ENCODE data around the gene NEK8. TPM values are rescaled to one million over a fixed set of nuclear protein-coding genes. Genes with fewer than 3 reads are reported as not detected.

NEK8 gene
- total RNA-seq, 3 donors from 2014 or later = 5.8 to 7.7 (median 7.6) TPM

GRCh38 chr17:28741358-28742349 lies 13.1 kb downstream of the NEK8 start:
- H3K4me1 Mint-ChIP-seq (ENCODE audit: low read depth) = peaks cover 35% of the 10 kb centered on the region
- no peak for ATAC-seq
- H3K9me3 Mint-ChIP-seq = no peaks in the 10 kb centered on the region
- peaks cover 7% of the 10 kb centered on the region for H3K36me3 Mint-ChIP-seq (ENCODE audit: insufficient read depth)
- no peaks in the 10 kb centered on the region for H3K27me3 Mint-ChIP-seq (ENCODE audit: low read depth)
- no peak overlapping the region for H3K4me3 Mint-ChIP-seq
- no peak for DNase-seq

GRCh38 chr17:28743243-28744103 lies 14.9 kb downstream of the NEK8 start, which contains the start of gene TRAF4:
Gene TRAF4 (plus strand): TSS chr17:28744011. CDS start chr17:28744113, 102 bp downstream.
- peaks cover 6% of the 10 kb centered on the region for H3K36me3 Mint-ChIP-seq (ENCODE audit: insufficient read depth)
- H3K4me3 Mint-ChIP-seq = peak within 1 kb of the TSS; percentile 91
- H3K9me3 Mint-ChIP-seq = no peaks in the 10 kb centered on the region
- peaks cover 32% of the 10 kb centered on the region for H3K4me1 Mint-ChIP-seq (ENCODE audit: low read depth)
- DNase-seq (peak; percentile 73), ATAC-seq (peak; percentile 93)
- H3K27me3 Mint-ChIP-seq (ENCODE audit: low read depth) = no peaks in the 10 kb centered on the region

DNA sequence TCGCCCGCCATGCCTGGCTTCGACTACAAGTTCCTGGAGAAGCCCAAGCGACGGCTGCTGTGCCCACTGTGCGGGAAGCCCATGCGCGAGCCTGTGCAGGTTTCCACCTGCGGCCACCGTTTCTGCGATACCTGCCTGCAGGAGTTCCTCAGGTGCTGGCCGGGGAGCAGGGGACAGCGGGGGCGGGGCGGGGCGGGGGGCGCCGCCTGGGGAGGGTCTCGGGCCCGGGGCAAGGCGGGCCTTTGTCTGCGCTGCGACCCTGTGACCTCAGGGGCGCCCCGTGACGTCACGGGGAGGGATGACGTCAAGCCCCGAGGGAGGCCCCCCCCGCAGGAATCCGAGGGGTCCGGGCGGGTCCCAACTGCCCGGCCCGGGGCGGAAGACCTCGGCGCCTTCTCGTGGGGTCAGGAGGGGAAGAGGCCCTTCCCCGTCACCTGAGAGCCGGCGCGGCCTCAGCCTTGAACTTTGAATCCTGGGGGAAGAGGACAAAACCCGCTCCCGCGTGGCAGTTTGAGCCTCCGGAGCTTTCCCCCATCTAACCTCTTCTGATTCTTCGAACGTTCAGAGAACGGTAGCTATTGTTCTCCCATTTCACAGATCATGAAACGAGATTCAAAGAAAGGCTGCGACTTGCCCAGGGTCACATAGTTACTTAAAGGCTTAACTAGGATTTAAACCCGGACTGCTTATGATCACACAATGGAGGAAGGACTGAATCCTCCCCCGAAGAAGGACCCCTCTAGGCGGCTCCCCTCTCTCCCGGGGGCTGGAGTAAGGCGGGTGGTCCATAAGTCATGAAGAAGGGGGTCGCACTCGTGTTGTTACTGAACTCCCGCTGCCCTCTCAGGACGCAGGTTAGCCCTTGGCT lies 15.8 kb downstream of the NEK8 start:
- Mint-ChIP-seq H3K36me3 (ENCODE audit: insufficient read depth) (peaks cover 5% of the 10 kb centered on the region), H3K4me3 (peak overlapping the region; percentile 91), H3K4me1 (ENCODE audit: low read depth) (peaks cover 25% of the 10 kb centered on the region), H3K9me3 (no peaks in the 10 kb centered on the region), H3K27me3 (ENCODE audit: low read depth) (no peaks in the 10 kb centered on the region)
- DNase-seq (peak; percentile 70), ATAC-seq (peak; percentile 47 to 49)

GRCh38 chr17:28744972-28745785 lies 16.6 kb downstream of the NEK8 start:
- Mint-ChIP-seq H3K27me3 (ENCODE audit: low read depth) (no peaks in the 10 kb centered on the region), H3K9me3 (no peaks in the 10 kb centered on the region), H3K4me1 (ENCODE audit: low read depth) (peaks cover 24% of the 10 kb centered on the region), H3K4me3 (peak overlapping the region; percentile 91), H3K36me3 (ENCODE audit: insufficient read depth) (peaks cover 3% of the 10 kb centered on the region)
- DNase-seq = no peak
- no peak for ATAC-seq

GRCh38 chr17:28745786-28746411 lies 17.3 kb downstream of the NEK8 start:
- ATAC-seq = no peak
- H3K9me3 Mint-ChIP-seq = no peaks in the 10 kb centered on the region
- no peaks in the 10 kb centered on the region for H3K27me3 Mint-ChIP-seq (ENCODE audit: low read depth)
- H3K36me3 Mint-ChIP-seq (ENCODE audit: insufficient read depth) = peaks cover 3% of the 10 kb centered on the region
- H3K4me3 Mint-ChIP-seq = peak overlapping the region; percentile 91
- H3K4me1 Mint-ChIP-seq (ENCODE audit: low read depth) = peaks cover 24% of the 10 kb centered on the region
- no peak for DNase-seq

DNA sequence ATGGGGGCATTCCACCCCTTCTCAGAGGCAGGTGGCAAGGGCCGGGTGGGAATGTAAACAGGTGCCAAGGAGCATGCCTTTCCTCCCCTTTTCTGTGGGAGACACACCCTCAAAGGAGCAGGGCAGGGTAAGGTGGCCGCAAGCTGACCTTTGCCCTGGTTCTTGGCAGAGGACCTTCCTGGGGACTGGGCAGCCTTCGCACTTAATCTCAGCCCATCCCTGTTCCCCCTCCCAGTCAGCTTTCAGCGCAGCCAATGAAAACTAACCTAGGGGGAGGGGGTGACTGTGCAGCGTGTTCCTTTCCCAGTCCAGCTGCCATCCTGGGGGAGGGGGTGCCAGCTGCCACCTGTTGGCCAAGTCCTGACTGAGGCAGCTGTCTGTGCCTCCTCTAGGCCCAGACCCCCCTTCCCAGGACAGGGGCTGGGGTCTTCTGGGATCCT lies 18.0 kb downstream of the NEK8 start:
- H3K36me3 Mint-ChIP-seq (ENCODE audit: insufficient read depth) = peaks cover 3% of the 10 kb centered on the region
- no peak for ATAC-seq
- no peaks in the 10 kb centered on the region for H3K9me3 Mint-ChIP-seq
- DNase-seq = no peak
- no peaks in the 10 kb centered on the region for H3K27me3 Mint-ChIP-seq (ENCODE audit: low read depth)
- H3K4me1 Mint-ChIP-seq (ENCODE audit: low read depth) = peaks cover 23% of the 10 kb centered on the region
- peak overlapping the region; percentile 91 for H3K4me3 Mint-ChIP-seq

GRCh38 chr17:28747051-28747691 lies 18.6 kb downstream of the NEK8 start:
- peaks cover 20% of the 10 kb centered on the region for H3K4me1 Mint-ChIP-seq (ENCODE audit: low read depth)
- peak overlapping the region; percentile 91 for H3K4me3 Mint-ChIP-seq
- no peak for ATAC-seq

GRCh38 chr17:28747801-28748750 lies 19.5 kb downstream of the NEK8 start:
- no peak for DNase-seq
- no peaks in the 10 kb centered on the region for H3K9me3 Mint-ChIP-seq
- H3K27me3 Mint-ChIP-seq (ENCODE audit: low read depth) = no peaks in the 10 kb centered on the region
- H3K4me1 Mint-ChIP-seq (ENCODE audit: low read depth) = peaks cover 18% of the 10 kb centered on the region
- no peak for ATAC-seq
- H3K4me3 Mint-ChIP-seq = no peak overlapping the region
- peaks cover 3% of the 10 kb centered on the region for H3K36me3 Mint-ChIP-seq (ENCODE audit: insufficient read depth)

More at GRCh38 chr17:28747051-28747691, 18.6 kb downstream of the NEK8 start:
- Mint-ChIP-seq H3K27me3 (ENCODE audit: low read depth) (no peaks in the 10 kb centered on the region), H3K36me3 (ENCODE audit: insufficient read depth) (peaks cover 3% of the 10 kb centered on the region), H3K9me3 (no peaks in the 10 kb centered on the region)
- no peak for DNase-seq

DNA sequence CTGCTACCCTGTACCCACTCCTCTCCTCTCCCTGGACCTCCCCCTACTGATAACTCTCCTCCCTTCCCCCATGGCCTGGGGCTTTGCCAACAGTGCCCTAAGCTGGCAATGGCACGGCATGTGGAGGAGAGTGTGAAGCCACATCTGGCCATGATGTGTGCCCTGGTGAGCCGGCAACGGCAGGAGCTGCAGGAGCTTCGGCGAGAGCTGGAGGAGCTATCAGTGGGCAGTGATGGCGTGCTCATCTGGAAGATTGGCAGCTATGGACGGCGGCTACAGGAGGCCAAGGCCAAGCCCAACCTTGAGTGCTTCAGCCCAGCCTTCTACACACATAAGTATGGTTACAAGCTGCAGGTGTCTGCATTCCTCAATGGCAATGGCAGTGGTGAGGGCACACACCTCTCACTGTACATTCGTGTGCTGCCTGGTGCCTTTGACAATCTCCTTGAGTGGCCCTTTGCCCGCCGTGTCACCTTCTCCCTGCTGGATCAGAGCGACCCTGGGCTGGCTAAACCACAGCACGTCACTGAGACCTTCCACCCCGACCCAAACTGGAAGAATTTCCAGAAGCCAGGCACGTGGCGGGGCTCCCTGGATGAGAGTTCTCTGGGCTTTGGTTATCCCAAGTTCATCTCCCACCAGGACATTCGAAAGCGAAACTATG lies 20.4 kb downstream of the NEK8 start:
- Mint-ChIP-seq H3K27me3 (ENCODE audit: low read depth) (no peaks in the 10 kb centered on the region), H3K4me3 (no peak overlapping the region), H3K36me3 (ENCODE audit: insufficient read depth) (peaks cover 3% of the 10 kb centered on the region), H3K9me3 (no peaks in the 10 kb centered on the region), H3K4me1 (ENCODE audit: low read depth) (peaks cover 17% of the 10 kb centered on the region)
- ATAC-seq = no peak
- no peak for DNase-seq

DNA sequence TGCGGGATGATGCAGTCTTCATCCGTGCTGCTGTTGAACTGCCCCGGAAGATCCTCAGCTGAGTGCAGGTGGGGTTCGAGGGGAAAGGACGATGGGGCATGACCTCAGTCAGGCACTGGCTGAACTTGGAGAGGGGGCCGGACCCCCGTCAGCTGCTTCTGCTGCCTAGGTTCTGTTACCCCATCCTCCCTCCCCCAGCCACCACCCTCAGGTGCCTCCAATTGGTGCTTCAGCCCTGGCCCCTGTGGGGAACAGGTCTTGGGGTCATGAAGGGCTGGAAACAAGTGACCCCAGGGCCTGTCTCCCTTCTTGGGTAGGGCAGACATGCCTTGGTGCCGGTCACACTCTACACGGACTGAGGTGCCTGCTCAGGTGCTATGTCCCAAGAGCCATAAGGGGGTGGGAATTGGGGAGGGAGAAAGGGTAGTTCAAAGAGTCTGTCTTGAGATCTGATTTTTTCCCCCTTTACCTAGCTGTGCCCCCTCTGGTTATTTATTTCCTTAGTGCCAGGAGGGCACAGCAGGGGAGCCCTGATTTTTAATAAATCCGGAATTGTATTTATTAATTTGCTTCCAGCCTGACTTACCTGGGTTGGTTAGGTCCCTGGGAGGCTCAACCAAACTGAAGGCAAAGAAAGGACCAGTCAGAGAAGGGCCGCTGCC lies 21.1 kb downstream of the NEK8 start:
- H3K9me3 Mint-ChIP-seq = no peaks in the 10 kb centered on the region
- H3K36me3 Mint-ChIP-seq (ENCODE audit: insufficient read depth) = peaks cover 3% of the 10 kb centered on the region
- DNase-seq (no peak), ATAC-seq (no peak)
- H3K27me3 Mint-ChIP-seq (ENCODE audit: low read depth) = no peaks in the 10 kb centered on the region
- peak overlapping the region; percentile 21 for H3K4me3 Mint-ChIP-seq
- H3K4me1 Mint-ChIP-seq (ENCODE audit: low read depth) = peaks cover 17% of the 10 kb centered on the region

Data from activated T-cell treated with anti-CD3 and anti-CD28 coated beads, Interleukin-2, amount 50 U/mL, for 4 hours (primary cell).